ENCODE results near the gene DAPK1.

Gene DAPK1

DNA sequence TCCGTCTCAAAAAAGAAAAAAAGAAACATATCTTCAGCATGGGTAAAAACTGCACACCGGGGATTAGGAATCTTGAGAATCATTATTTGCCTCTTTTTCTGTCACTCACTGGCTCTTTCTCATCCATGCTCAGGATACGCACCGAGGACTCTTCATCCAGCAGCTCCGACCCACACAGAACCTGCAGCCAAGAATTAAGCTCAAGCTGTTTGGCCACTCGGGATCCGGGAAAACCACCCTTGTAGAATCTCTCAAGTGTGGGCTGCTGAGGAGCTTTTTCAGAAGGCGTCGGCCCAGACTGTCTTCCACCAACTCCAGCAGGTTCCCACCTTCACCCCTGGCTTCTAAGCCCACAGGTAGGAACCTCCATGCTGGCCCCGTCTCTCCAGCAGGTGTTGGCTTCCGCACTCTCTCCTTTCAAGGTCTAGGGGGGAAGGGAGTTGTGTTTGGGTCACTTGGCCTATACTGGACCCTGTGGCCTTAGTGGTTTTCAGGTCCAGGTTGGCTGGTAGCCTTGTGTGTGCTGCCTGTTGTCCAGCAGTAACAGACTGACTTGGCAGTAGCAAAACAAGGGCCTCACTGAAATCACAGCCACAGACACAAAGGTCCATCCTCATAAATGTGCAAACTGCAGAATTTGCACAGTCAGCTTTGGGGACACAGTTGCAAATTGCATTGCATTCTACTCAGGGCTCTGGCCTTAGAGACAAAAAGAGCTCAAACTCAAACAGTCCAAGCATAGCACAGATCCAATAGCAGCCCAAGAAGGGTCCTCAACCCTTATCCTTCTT, 183.8 kb downstream of the DAPK1 start:
- Mint-ChIP-seq H3K27ac (no peak overlapping the region), H3K9me3 (no peaks in the 10 kb centered on the region), H3K27me3 (no peaks in the 10 kb centered on the region), H3K4me3 (no peak overlapping the region), H3K4me1 (peaks cover 8% of the 10 kb centered on the region)
- DNase-seq (no peak), ATAC-seq (no peak)

- Mint-ChIP-seq H3K27ac (no peak overlapping the region), H3K4me3 (no peak overlapping the region), H3K27me3 (no peaks in the 10 kb centered on the region), H3K9me3 (no peaks in the 10 kb centered on the region), H3K4me1 (peaks cover 8% of the 10 kb centered on the region)
- DNase-seq = no peak
- ATAC-seq = no peak
These were observed 184.4 kb downstream of the DAPK1 start for GRCh38 chr9:87682085-87682484.

- DNase-seq (no peak), ATAC-seq (no peak)
- Mint-ChIP-seq H3K9me3 (no peaks in the 10 kb centered on the region), H3K27me3 (no peaks in the 10 kb centered on the region), H3K4me3 (no peak overlapping the region), H3K4me1 (peaks cover 8% of the 10 kb centered on the region), H3K27ac (no peak overlapping the region)
These were observed 185.0 kb downstream of the DAPK1 start for GRCh38 chr9:87682618-87683017.

GRCh38 chr9:87683751-87684626, 186.3 kb downstream of the DAPK1 start:
- ATAC-seq = peak; percentile 43

DNA sequence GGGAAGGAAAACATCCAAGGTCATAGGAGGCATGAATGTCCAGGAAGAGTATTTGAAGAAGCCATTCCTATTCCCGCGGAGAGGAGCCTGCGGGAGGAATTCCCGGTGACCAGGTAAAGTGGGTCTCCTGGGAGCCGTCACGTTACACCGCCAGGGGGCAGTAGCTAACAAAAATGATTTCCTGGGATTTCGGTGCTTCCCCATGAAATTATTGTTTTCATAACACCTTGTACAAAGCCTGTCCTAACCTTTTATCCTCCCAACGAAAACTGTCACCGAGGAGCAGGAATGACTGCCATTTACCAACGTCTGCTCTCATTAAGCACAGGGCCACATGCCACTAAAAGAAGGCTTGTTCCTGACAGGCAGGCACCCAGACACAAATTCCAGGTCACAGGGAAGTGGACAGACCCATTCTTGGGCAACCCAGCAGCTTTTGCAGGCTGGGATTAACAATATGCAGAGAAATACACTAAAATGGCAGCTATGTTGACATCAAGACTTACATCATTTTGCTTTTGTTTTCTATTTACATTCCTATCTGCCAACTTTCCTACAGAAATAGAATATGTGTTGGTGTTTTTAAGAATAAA, 187.1 kb downstream of the DAPK1 start:
- no peaks in the 10 kb centered on the region for H3K27me3 Mint-ChIP-seq
- ATAC-seq = no peak
- DNase-seq = no peak
- H3K4me1 Mint-ChIP-seq = peaks cover 8% of the 10 kb centered on the region
- H3K27ac Mint-ChIP-seq = no peak overlapping the region
- H3K4me3 Mint-ChIP-seq = no peak overlapping the region
- no peaks in the 10 kb centered on the region for H3K9me3 Mint-ChIP-seq

More at GRCh38 chr9:87683751-87684626, 186.3 kb downstream of the DAPK1 start:
- Mint-ChIP-seq H3K4me1 (peaks cover 8% of the 10 kb centered on the region), H3K27me3 (no peaks in the 10 kb centered on the region), H3K27ac (peak overlapping the region in 1 of 2 donors; percentile 33), H3K9me3 (no peaks in the 10 kb centered on the region), H3K4me3 (no peak overlapping the region)
- no peak for DNase-seq

DNA sequence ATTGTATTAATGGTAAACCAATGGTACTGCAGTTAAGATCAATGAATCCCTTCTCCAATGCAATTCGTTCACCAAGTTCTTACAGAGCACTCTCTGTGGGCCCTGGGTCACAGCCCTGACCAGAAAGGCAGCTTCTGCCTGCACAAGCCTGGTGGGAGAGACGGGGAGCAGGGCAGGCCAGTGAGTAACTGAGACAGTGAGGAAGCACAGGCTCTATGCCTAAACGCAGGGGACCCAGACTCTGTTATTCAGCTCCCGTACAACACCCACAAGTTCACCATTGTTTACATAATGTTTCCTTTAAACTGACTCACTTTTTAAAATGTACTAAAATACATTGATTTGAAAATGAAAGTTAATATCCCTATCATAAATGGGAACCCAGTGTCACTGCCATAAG, 187.8 kb downstream of the DAPK1 start:
- H3K4me3 Mint-ChIP-seq = no peak overlapping the region
- DNase-seq = no peak
- ATAC-seq = no peak
- no peaks in the 10 kb centered on the region for H3K27me3 Mint-ChIP-seq
- H3K9me3 Mint-ChIP-seq = no peaks in the 10 kb centered on the region
- H3K4me1 Mint-ChIP-seq = peaks cover 8% of the 10 kb centered on the region
- H3K27ac Mint-ChIP-seq = no peak overlapping the region

DNA sequence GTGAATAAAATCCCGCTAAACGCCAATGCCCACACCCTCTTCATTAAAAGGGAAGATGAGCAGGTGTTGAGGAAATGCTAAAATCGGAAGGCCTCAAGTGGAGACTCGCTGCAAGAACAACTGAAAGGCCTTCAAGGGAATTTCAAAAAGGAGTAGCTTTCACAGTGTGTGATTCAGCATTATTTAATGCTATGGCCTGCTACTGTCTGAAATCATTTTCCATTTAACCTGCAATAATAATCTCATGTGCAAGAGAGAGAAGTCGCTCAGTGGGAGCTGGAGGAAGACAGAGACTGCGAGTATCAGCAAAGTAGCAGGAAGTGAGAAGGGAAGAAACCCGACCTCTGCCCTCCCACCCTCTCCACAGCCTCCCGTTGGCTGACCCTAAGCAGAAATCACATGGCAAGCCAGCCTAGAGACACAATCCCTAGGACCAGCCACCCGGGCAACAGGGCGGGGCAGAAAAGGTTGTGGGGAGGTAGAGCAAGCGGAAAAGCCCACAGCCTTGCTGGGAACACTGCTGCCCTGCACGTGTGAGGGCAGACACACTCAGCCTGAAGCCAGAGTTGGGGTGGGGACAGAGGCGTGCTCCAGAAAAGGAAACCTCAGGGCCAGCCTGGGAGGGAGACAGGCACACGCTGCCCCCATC, 188.3 kb downstream of the DAPK1 start:
- DNase-seq = no peak
- Mint-ChIP-seq H3K27me3 (no peaks in the 10 kb centered on the region), H3K27ac (peak overlapping the region in 1 of 2 donors; percentile 85), H3K4me3 (peak overlapping the region in 1 of 2 donors; percentile 11), H3K9me3 (no peaks in the 10 kb centered on the region), H3K4me1 (peaks cover 8% of the 10 kb centered on the region)
- ATAC-seq = no peak

- peaks cover 8% of the 10 kb centered on the region for H3K4me1 Mint-ChIP-seq
- no peak overlapping the region for H3K4me3 Mint-ChIP-seq
- ATAC-seq (no peak), DNase-seq (no peak)
- H3K27ac Mint-ChIP-seq = no peak overlapping the region
- no peaks in the 10 kb centered on the region for H3K9me3 Mint-ChIP-seq
- no peaks in the 10 kb centered on the region for H3K27me3 Mint-ChIP-seq
These were observed 188.9 kb downstream of the DAPK1 start for GRCh38 chr9:87686520-87687090.

DNA sequence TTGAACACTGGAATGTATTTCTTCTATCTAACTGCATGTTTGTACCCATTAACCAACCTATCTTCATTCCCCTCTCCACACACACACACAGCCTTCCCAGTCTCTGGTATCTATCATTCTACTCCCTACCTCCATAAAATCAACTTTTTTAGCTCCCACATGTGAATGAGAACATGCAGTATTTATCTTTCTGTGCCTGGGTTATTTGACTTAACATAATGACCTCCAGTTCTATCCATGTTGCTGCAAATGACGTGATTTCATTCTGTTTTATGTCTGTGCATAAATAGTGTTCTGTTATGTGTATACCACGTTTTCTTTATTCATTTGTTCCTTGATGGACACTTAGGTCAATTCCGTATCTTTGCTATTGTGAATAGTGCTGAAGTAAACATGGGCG, 189.5 kb downstream of the DAPK1 start:
- Mint-ChIP-seq H3K9me3 (no peaks in the 10 kb centered on the region), H3K4me3 (no peak overlapping the region), H3K27me3 (no peaks in the 10 kb centered on the region), H3K4me1 (peaks cover 8% of the 10 kb centered on the region), H3K27ac (no peak overlapping the region)
- no peak for ATAC-seq
- DNase-seq = no peak

DNA sequence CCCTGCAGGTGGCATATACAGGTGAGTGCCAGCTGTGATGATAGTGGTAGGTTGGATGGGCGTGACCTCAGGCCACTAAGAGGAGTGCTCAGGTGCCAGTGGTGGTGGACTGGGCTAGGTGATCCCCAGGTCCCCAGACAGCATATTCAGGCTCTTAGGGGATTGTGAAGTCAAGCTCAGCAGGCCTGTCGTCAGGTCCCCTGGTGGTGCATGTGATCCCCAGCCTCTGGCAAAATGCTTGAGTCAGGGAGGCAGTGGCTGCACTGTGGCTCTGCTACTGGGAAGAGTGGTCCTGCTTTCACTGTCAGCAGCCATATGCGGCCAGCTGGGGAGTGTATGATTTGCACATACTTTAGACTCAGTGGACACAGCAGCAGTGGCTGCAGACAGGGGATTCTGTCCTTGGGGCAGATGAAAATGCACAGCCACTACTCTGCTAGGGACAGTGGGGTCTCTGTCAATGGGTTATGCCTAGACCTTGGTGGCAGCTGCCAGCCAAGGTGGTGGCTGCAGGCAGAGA, 196.6 kb downstream of the DAPK1 start:
- DNase-seq = no peak
- Mint-ChIP-seq H3K4me3 (no peak overlapping the region), H3K27me3 (no peaks in the 10 kb centered on the region), H3K9me3 (peaks cover 6 to 8% of the 10 kb centered on the region in 2 donors), H3K4me1 (no peaks in the 10 kb centered on the region), H3K27ac (no peak overlapping the region)
- no peak for ATAC-seq

DNA sequence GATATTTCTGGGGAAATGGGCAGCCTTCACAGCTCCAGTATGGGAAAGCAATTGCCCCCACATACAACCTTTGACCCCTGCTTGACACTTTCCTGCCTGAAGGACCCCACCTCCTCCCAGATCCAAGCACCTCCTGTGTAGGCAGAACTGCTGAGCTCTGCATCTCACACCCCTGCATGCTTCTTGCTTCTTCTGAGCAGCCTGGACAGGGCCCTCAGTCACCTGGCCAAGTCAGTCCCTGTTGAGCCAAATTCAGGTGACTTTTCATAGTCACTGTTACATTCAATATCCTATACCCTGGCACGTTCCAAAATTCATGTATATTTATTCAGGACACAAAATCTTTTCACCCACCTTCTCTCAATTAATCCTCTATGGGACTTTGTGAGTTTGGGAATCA, 197.9 kb downstream of the DAPK1 start:
- Mint-ChIP-seq H3K27ac (no peak overlapping the region), H3K4me1 (no peaks in the 10 kb centered on the region)

DNA sequence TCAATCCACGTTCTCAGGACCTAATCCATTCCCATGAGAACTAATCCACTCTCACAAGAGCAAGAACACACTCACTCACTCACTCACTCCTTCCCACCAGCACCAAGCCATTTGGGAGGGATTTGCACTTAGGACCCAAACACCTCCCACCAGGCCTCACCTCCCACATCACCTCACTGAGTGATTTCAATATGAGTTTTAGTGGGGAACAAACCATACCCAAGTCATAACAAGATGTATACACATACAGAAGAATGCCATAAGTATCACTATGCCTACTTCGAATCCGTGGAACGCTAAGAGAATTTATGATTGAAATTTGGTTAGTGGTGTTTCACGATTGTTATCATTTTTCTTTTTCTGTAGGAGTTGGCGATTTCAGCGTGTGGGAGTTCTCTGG, 199.0 kb downstream of the DAPK1 start:
- H3K4me3 Mint-ChIP-seq = no peak overlapping the region
- ATAC-seq = no peak
- DNase-seq = no peak
- H3K27me3 Mint-ChIP-seq = no peaks in the 10 kb centered on the region
- H3K9me3 Mint-ChIP-seq = peaks cover 6 to 8% of the 10 kb centered on the region in 2 donors
- no peak overlapping the region for H3K27ac Mint-ChIP-seq
- no peaks in the 10 kb centered on the region for H3K4me1 Mint-ChIP-seq

More for the DNA sequence above, 197.9 kb downstream of the DAPK1 start:
- Mint-ChIP-seq H3K9me3 (peaks cover 6 to 8% of the 10 kb centered on the region in 2 donors), H3K27me3 (no peaks in the 10 kb centered on the region), H3K4me3 (no peak overlapping the region)
- no peak for DNase-seq
- ATAC-seq = no peak

DNA sequence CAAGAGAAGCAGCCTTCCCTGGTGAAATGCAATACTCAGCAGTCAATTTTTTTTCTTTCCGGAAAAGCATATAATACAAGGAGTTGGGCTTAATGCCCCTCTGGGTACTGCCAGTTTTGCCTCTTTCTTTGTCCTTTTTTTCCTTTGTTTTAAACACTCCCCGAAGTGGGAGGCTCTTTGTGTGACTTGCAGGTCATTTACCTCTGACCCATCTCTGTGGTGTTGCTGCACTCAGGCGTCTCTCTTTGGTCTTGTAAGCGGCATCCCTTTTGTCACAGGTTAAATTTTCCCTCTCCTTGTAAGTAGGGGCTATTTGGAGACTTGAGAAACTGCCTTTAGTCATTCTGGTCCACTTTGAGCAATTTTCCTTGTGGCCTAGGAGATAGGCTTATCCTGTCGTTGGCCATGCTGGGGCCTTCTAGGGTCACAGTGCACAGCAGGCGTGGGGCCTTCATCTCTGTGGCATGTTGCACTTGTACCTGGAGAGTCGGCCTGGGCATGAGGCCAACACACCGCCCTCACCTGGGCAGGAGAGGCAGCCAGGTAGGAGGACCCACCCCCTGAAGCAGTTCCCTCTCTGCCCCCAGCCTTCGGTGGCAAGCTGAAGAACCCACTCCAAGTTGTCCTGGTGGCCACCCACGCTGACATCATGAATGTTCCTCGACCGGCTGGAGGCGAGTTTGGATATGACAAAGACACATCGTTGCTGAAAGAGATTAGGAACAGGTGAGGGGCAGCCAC, 200.6 kb downstream of the DAPK1 start:
- Mint-ChIP-seq H3K27ac (no peak overlapping the region), H3K27me3 (peaks cover 11% of the 10 kb centered on the region), H3K4me3 (no peak overlapping the region), H3K4me1 (no peaks in the 10 kb centered on the region), H3K9me3 (peaks cover 6 to 8% of the 10 kb centered on the region in 2 donors)
- DNase-seq (no peak), ATAC-seq (no peak)

- no peak overlapping the region for H3K27ac Mint-ChIP-seq
- no peaks in the 10 kb centered on the region for H3K4me1 Mint-ChIP-seq
- DNase-seq = no peak
These were observed 202.2 kb downstream of the DAPK1 start for GRCh38 chr9:87699835-87700234.

More at GRCh38 chr9:87699835-87700234, 202.2 kb downstream of the DAPK1 start:
- H3K4me3 Mint-ChIP-seq = no peak overlapping the region
- H3K27me3 Mint-ChIP-seq = peaks cover 12% of the 10 kb centered on the region
- no peaks in the 10 kb centered on the region for H3K9me3 Mint-ChIP-seq
- ATAC-seq = no peak

Data from stimulated activated naive CD8-positive, alpha-beta T cell treated with anti-CD3 and anti-CD28 coated beads, Interleukin-15, amount 100 ng/mL, for 72 hours (primary cell).